ENCODE data around the gene TPK1. TPM values are rescaled to one million over a fixed set of nuclear protein-coding genes. Genes with fewer than 3 reads are reported as not detected.

The TPK1 gene
- total RNA-seq, 1 donor, result 3.9 TPM

DNA sequence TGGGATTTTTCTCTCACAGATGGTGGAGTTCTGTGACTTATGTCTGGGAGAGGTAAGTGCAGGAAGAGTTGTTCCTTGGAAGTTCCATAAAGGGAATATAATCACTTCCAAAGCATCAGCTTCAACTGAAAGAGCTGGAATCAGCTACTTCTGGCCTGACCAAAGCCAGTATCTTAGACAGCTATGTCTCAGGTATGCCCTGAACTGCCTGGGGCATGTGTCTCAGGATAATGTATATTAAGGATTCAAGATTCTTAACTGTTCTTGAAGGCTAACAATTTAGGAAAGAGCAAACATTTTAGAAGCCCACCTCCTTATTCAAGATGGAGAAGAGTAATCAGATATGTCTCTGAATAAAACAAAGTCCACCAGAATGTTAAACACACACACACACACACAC, 420.0 kb downstream of the TPK1 start:
- no peak for DNase-seq (ENCODE audit: low read depth)
- no peak overlapping the region for H3K4me3 ChIP-seq (ENCODE audit: low read depth, low read length)
- TF ChIP-seq, protein P1, sequence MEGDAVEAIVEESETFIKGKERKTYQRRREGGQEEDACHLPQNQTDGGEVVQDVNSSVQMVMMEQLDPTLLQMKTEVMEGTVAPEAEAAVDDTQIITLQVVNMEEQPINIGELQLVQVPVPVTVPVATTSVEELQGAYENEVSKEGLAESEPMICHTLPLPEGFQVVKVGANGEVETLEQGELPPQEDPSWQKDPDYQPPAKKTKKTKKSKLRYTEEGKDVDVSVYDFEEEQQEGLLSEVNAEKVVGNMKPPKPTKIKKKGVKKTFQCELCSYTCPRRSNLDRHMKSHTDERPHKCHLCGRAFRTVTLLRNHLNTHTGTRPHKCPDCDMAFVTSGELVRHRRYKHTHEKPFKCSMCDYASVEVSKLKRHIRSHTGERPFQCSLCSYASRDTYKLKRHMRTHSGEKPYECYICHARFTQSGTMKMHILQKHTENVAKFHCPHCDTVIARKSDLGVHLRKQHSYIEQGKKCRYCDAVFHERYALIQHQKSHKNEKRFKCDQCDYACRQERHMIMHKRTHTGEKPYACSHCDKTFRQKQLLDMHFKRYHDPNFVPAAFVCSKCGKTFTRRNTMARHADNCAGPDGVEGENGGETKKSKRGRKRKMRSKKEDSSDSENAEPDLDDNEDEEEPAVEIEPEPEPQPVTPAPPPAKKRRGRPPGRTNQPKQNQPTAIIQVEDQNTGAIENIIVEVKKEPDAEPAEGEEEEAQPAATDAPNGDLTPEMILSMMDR (IDR thresholded peaks at IDR 0.05; ENCODE audit: insufficient read depth, low read depth, low read length), result no peak

DNA sequence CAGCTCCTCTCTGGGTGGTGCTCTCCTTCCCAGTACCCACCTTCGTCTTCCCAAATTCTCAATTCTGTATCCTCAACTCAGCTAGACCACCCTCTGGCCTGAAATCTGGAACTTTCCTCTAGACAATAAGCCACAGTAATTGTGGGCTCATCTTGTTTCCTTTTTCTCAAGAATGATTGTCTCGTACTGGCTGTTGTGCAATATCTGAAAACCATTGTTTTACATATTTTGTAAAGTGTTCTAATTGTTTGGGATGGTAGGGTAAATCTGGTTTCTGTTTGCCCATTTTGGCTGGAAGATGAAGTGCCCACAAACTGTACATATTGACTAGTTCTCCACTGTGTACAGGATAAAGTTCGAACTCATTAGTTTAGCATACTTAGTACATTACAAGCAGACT, 421.0 kb downstream of the TPK1 start:
- TF ChIP-seq, protein P1 (IDR thresholded peaks at IDR 0.05; ENCODE audit: insufficient read depth, low read depth, low read length), result no peak
- H3K4me3 ChIP-seq (ENCODE audit: low read depth, low read length), result no peak overlapping the region

DNA sequence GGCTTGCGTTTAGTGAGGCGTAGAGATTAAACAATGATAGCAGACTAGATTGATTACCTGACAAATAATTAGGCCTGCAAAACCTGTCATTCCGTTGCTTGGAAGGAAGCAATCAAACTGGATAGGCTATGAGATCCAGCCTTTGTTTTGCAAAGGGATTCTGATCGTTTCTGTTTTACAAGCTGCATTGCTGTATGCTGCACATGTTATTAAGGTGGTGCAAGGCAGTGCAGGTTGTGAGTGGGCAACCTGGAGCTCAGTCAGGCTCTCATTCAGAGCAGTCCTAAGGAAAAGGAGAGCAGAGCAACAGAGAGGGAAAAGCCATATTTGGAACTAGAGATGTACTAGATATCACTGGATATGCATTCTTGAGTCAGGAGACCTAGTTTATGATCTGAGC, 425.4 kb downstream of the TPK1 start:
- H3K4me3 ChIP-seq (ENCODE audit: low read depth, low read length), result no peak overlapping the region
- TF ChIP-seq, protein P1 (IDR thresholded peaks at IDR 0.05; ENCODE audit: insufficient read depth, low read depth, low read length), result no peak
- DNase-seq (ENCODE audit: low read depth), result no peak

More for the DNA sequence above, 421.0 kb downstream of the TPK1 start:
- DNase-seq (ENCODE audit: low read depth), result no peak

DNA sequence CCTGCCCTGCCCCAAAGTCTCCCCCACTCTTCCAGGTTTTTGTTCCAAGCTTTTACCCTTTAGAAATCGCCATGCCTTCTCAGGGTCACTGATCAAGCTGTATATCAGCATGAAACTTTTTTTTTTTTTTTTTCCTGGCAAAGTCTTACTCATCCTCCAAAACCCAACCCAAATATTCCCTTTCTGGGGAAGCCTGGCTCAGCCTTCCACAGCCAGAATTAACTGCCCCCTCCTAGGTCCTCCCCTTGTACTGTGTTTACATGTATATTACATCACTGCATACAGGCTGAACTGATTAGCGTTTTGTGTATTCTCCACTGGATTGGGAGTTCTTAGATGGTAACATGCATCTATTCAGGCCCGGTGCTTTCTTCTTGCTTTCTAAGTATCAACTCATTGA, 427.7 kb downstream of the TPK1 start:
- DNase-seq (ENCODE audit: low read depth), result no peak
- no peak overlapping the region for H3K4me3 ChIP-seq (ENCODE audit: low read depth, low read length)
- TF ChIP-seq, protein P1 (IDR thresholded peaks at IDR 0.05; ENCODE audit: insufficient read depth, low read depth, low read length), result no peak

DNA sequence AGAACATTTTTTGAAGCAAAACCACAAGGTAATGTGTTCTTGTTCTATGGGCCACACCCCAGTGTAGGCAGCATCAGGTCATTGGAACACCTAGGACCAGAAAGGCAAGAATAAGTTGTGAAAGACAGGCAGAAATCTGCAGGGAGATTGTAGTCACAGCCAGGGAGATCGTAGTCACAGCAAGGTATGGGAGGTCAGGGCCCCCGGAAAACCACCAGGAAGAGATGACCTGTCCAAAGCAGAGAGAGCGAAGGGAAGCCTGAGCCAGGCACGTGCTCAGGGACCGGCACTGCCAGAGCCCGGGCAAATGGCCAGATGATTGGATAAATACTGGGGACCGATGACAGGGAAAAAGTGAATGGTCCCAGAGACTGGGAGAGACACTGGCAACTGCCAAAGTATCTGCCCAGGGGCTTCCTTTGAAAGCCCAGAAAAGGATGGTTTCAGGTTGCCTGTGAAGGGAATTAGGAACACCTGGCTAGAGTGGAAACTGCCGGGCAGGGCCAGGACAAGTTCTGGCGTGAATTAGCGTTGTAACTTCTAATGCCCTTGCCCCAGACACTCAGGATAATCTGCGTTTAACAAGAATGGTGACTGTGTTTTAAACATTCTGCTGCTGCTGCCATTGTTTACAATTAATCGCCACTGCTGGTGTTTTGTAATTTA, 428.5 kb downstream of the TPK1 start:
- DNase-seq (ENCODE audit: low read depth), result no peak
- TF ChIP-seq, protein P1 (IDR thresholded peaks at IDR 0.05; ENCODE audit: insufficient read depth, low read depth, low read length), result no peak
- no peak overlapping the region for H3K4me3 ChIP-seq (ENCODE audit: low read depth, low read length)

DNA sequence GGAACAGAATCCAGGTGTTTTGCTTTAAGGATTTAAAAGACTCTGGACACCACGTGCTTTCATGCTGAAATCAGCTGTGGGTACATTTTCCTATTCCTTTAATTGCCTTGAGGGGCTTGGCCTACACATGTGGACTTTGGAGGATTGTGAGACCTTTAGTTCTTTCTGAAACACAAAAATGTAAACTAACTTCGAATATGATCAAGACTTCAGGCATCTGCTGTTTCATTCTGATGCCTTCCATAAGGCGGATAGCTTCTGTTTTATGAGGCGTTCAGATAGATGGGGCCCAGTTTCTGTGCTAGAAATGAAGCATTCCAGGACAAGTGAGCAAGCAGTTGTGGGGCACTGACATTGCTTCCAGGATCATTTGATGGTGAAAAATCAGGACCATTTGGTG, 430.9 kb downstream of the TPK1 start:
- TF ChIP-seq, protein P1 (IDR thresholded peaks at IDR 0.05; ENCODE audit: insufficient read depth, low read depth, low read length), result no peak
- no peak overlapping the region for H3K4me3 ChIP-seq (ENCODE audit: low read depth, low read length)
- peak; percentile 50 for DNase-seq (ENCODE audit: low read depth)

DNA sequence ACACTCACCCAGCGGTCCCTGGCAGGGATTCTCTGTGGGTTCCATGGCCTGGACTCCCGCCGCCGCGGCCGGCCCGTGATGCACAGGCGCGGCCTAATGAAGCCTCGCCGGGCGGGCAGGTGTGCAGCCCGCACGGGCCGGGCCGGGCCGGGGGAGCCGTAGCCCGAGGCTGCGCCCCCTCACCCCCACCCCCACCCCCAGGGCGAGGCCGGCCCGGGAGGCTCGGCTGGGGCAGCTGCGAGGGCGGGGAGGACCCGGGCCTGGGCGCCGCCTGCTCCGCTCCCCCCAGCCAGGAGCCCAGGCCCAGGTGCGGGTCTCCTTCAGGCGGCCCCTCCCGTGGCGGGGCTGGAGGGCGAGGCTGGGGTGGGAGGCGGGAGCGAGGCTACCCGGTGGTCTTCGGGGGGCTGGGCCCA, 432.2 kb downstream of the TPK1 start, which contains the start of gene NOBOX:
TSS of gene NOBOX (minus strand) at position 45 of the 413 bp plus-strand sequence.
- no peak within 1 kb of the TSS for H3K4me3 ChIP-seq (ENCODE audit: low read depth, low read length)
- TF ChIP-seq, protein P1 (IDR thresholded peaks at IDR 0.05; ENCODE audit: insufficient read depth, low read depth, low read length), result no peak
- DNase-seq (ENCODE audit: low read depth), result no peak
